Duodenal mucosa (tissue), 2 donors: ENCODE results near the gene TNFRSF1B.
A peak's percentile ranks its signal among the peaks of the same experiment; 100 is the strongest.
"Not testable (repeated sequence)": the region's sequence is repeated elsewhere in the genome, so short reads cannot be mapped to it uniquely, and the experiment has no call there.

Source experiments
- H3K27ac ChIP-seq: one replicate; pipeline ENCODE4 v1.7.0; 2013; ENCODE audit warnings: low read depth, low read length
- H3K27me3 ChIP-seq, 2 donors: one replicate each; pipeline ENCODE4 v1.7.0; 2013; ENCODE audit warnings: low read length in 2 of 2, control low read depth in 1 of 2; ENCODE audit not compliant: insufficient read depth in 2 of 2, control insufficient read depth in 1 of 2
- H3K36me3 ChIP-seq, 2 donors: one replicate each; pipeline ENCODE4 v1.7.0; 2013; ENCODE audit warnings: low read length in 2 of 2, control low read depth in 1 of 2; ENCODE audit not compliant: insufficient read depth in 2 of 2, control insufficient read depth in 1 of 2
- H3K4me1 ChIP-seq, 2 donors: one replicate each; pipeline ENCODE4 v1.7.0; 2013; ENCODE audit warnings: low read length in 2 of 2, control low read depth in 1 of 2; ENCODE audit not compliant: insufficient read depth in 2 of 2, control insufficient read depth in 1 of 2
- H3K4me3 ChIP-seq, 2 donors: one replicate each; pipeline ENCODE4 v1.7.0; 2013; ENCODE audit warnings: low read length in 2 of 2, low read depth in 1 of 2
- H3K9ac ChIP-seq, 2 donors: one replicate each; pipeline ENCODE4 v1.7.0; 2013; ENCODE audit warnings: low read length in 2 of 2, low read depth in 1 of 2
- H3K9me3 ChIP-seq, 2 donors: one replicate each; pipeline ENCODE4 v1.7.0; 2013; ENCODE audit warnings: low read length in 2 of 2, control low read depth in 1 of 2; ENCODE audit not compliant: control insufficient read depth in 1 of 2

The TNFRSF1B gene

DNA sequence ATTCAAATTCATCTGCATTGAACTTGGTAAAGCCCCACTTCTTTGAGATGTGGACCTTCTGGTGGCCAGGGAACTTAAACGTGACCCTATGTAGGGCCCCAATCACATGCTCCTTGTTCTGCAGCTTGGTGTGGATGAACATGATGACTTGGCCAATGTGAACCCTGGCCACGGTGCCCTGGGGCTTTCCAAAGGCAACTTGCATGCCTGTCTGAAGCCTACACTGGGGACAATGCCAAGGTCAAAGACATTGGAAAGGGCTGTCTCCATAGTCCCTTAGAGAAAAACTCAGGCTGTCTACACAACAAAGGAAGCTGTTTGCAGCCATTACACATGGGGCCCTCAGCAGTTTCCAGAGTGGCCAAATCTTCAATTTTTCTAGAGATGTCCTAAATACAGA lies 54.1 kb downstream of the TNFRSF1B start:
- Histone ChIP-seq H3K27me3 (no peaks in the 10 kb centered on the region), H3K4me3 (no peak overlapping the region), H3K9ac (no peak overlapping the region), H3K9me3 (no peaks in the 10 kb centered on the region), H3K4me1 (peaks cover 0 to 5% of the 10 kb centered on the region in 2 donors), H3K36me3 (no peaks in the 10 kb centered on the region), H3K27ac (no peak overlapping the region)

- H3K4me1 ChIP-seq, H3K27ac ChIP-seq, H3K27me3 ChIP-seq, H3K9ac ChIP-seq, H3K9me3 ChIP-seq, H3K4me3 ChIP-seq, H3K36me3 ChIP-seq: not testable (repeated sequence)
Measured at GRCh38 chr1:12222700-12223099, 55.9 kb downstream of the TNFRSF1B start.

DNA sequence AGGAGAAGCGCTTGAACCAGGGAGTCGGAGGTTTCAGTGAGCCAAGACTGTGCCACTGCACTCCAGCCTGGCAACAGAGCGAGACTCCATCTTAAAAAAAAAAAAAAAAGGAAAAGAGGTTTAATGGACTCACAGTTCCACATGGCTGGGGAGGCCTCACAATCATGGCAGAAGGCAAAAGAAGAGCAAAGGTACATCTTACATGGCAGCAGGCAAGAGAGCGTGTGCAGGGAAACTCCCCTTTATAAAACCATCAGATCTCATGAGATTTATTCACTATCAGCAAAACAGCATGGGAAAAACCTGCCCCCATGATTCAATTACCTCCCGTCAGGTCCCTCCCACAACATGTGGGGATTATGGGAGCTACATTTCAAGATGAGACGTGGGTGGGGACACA lies 57.3 kb downstream of the TNFRSF1B start:
- not testable (repeated sequence) for H3K36me3 ChIP-seq, H3K4me3 ChIP-seq, H3K27ac ChIP-seq, H3K27me3 ChIP-seq, H3K9ac ChIP-seq, H3K9me3 ChIP-seq, H3K4me1 ChIP-seq

GRCh38 chr1:12228979-12229378 lies 62.2 kb downstream of the TNFRSF1B start:
- Histone ChIP-seq H3K9ac (no peak overlapping the region), H3K27me3 (no peaks in the 10 kb centered on the region), H3K36me3 (no peaks in the 10 kb centered on the region)

DNA sequence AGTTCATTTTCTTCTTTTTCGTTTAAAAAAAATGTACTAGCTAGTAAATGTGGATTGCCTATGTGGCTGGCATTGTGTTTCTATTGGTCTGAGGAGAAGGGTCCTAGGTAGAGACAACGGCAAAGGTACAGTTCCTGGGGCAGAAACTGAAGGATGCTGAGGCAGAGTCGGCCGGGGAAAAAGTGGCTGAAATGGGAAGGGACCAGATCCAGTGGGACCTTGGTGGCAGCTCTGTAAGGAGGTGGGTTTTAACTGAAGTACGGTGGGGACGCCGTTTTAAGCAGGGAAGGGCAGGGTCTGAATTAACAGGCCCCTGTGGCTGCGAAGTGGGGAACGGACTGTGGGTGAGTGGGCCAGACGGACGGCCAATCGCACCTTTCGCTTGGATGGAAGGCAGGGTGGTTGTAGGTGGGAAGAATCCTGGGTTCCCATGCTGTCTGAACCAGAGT lies 62.6 kb downstream of the TNFRSF1B start:
- Histone ChIP-seq H3K36me3 (no peaks in the 10 kb centered on the region), H3K27me3 (no peaks in the 10 kb centered on the region), H3K4me3 (no peak overlapping the region), H3K9ac (no peak overlapping the region), H3K4me1 (peaks cover 8 to 15% of the 10 kb centered on the region in 2 donors), H3K27ac (no peak overlapping the region), H3K9me3 (no peaks in the 10 kb centered on the region)

More at GRCh38 chr1:12228979-12229378, 62.2 kb downstream of the TNFRSF1B start:
- H3K4me1 ChIP-seq, result peaks cover 8 to 15% of the 10 kb centered on the region in 2 donors
- no peaks in the 10 kb centered on the region for H3K9me3 ChIP-seq
- H3K27ac ChIP-seq, result no peak overlapping the region
- H3K4me3 ChIP-seq, result no peak overlapping the region

- Histone ChIP-seq H3K4me1 (peaks cover 8 to 15% of the 10 kb centered on the region in 2 donors), H3K36me3 (peaks cover 3 to 4% of the 10 kb centered on the region in 2 donors), H3K4me3 (peak within 1 kb of the TSS; percentile 94 to 97), H3K27me3 (no peaks in the 10 kb centered on the region), H3K27ac (peak within 1 kb of the TSS; percentile 61), H3K9me3 (no peaks in the 10 kb centered on the region), H3K9ac (peak within 1 kb of the TSS; percentile 85 to 91)
Measured at GRCh38 chr1:12229835-12230548, 63.2 kb downstream of the TNFRSF1B start, which contains the start of gene VPS13D. TSS of gene VPS13D (plus strand) at chr1:12230030. CDS start at chr1:12234267, 4,237 bp downstream.

DNA sequence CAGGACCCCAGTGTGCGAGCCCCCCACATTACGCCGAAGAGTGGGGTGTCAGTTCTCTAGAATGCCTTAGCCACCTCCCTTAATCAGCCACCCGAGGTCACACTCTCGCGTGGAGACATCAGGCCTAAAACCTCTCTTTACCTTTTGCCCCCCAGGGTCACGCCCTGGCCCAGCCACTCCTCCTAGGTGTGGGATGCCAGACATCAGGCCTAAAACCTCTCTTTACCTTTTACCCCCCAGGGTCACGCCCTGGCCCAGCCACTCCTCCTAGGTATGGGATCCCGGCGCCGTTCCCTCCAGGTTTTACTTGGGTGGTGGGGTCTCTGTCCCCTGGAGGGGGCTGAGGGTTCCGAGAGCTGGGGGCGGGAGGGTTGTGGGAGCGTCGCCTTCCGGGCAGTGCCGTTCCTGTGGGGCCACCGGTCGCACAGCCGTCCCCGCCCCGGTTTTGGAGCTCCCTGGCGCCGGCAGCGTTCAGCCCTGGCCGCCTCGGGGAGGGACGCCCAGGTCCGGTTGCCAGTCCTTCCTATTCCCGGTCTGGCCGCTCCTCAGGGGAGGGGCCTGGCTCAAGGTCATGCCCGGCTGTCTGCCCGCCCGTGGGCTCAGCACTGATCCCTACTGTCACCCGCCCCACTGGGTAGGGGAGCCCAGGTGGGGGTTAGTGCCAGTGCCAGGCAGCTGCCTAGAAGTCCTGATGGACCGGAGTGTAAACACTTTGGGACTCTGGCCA lies 63.9 kb downstream of the TNFRSF1B start:
- H3K9me3 ChIP-seq, result no peaks in the 10 kb centered on the region
- H3K27me3 ChIP-seq, result no peaks in the 10 kb centered on the region
- H3K4me3 ChIP-seq, result peak overlapping the region; percentile 94 to 97
- H3K36me3 ChIP-seq, result peaks cover 3 to 9% of the 10 kb centered on the region in 2 donors
- H3K9ac ChIP-seq, result peak overlapping the region; percentile 85 to 91
- H3K4me1 ChIP-seq, result peaks cover 8 to 15% of the 10 kb centered on the region in 2 donors
- peak overlapping the region; percentile 61 for H3K27ac ChIP-seq

DNA sequence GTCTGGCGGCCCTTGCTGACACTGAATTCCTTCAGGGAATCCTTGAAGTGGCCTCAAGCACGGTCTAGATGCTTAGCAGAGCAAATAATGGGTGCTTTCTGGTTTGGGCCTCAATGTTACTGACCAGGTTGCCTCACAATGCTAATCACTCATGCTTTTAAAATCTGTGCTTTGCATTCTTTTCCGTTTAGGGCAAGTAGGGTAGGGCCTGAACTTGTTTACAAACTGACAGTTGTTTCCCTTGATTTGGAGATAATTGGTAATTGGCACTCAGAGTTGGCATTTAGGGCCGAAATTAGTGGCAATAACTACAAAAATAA lies 64.4 kb downstream of the TNFRSF1B start:
- peak overlapping the region; percentile 94 to 97 for H3K4me3 ChIP-seq
- no peaks in the 10 kb centered on the region for H3K9me3 ChIP-seq
- peak overlapping the region; percentile 85 to 91 for H3K9ac ChIP-seq
- peaks cover 3 to 9% of the 10 kb centered on the region in 2 donors for H3K36me3 ChIP-seq
- no peaks in the 10 kb centered on the region for H3K27me3 ChIP-seq
- H3K27ac ChIP-seq, result peak overlapping the region; percentile 61
- H3K4me1 ChIP-seq, result peaks cover 8 to 15% of the 10 kb centered on the region in 2 donors

DNA sequence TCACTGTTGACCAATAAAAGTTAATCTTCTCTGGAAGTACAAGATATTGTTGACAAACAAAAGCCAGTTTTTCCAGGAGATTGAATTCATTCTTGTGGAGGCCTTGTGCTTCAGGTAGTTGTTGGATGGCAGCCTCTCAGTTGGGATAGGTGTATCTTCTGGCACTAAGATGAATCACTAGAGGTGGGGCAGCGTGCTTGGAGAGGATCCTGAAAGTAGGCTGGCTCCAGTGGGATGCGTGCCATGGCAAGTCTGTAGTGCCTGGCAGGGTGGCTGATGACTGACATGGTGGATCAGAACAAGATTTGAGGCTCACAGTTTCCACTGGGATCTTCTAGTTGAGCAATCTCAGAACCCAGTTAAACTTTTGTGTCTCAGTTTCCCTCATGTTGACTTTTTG lies 65.4 kb downstream of the TNFRSF1B start:
- Histone ChIP-seq H3K9me3 (no peaks in the 10 kb centered on the region), H3K27ac (no peak overlapping the region), H3K9ac (no peak overlapping the region), H3K4me1 (peaks cover 8 to 15% of the 10 kb centered on the region in 2 donors), H3K4me3 (no peak overlapping the region), H3K36me3 (peaks cover 3 to 15% of the 10 kb centered on the region in 2 donors), H3K27me3 (no peaks in the 10 kb centered on the region)

DNA sequence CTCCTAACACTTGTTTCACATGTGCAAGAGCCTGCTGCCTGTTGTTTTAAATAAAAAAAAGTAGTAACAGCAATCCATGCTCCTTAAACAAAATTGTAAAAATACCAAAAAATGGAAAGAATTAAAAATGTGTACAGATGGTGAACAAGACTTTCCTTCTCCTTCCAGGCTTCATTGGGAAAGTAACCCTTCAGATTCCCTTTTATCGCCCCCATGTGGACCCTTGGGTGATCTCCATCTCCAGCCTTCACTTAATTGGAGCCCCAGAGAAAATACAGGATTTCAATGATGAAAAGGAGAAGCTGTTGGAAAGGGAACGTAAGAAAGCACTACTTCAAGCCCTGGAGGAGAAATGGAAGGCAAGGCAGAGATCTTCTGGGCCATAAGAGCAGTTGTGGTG lies 77.3 kb downstream of the TNFRSF1B start:
- H3K27me3 ChIP-seq, result no peaks in the 10 kb centered on the region
- no peak overlapping the region for H3K9ac ChIP-seq
- H3K27ac ChIP-seq, result no peak overlapping the region
- no peak overlapping the region for H3K4me3 ChIP-seq
- H3K4me1 ChIP-seq, result no peaks in the 10 kb centered on the region
- no peaks in the 10 kb centered on the region for H3K9me3 ChIP-seq
- peaks cover 17 to 51% of the 10 kb centered on the region in 2 donors for H3K36me3 ChIP-seq
